Osteoblast (primary cell): ENCODE data around the gene CAPZA3. TPM values are rescaled to one million over a fixed set of nuclear protein-coding genes. Genes with fewer than 3 reads are reported as not detected.
"Not testable (repeated sequence)": the region's sequence is repeated elsewhere in the genome, so short reads cannot be mapped to it uniquely, and the experiment has no call there.

ENCODE experiments used
- DNase-seq: peaks from one replicate; pipeline ENCODE4 v3.0.0; 2011; ENCODE audit warnings: low spot score, mixed read lengths; ENCODE audit not compliant: insufficient read length; ENCODE audit errors: missing footprints
- H2AFZ ChIP-seq: 2 replicates; pipeline ENCODE4 v1.6.0; 2011; ENCODE audit warnings: mild to moderate bottlenecking, low read length
- H3K27ac ChIP-seq: 2 replicates; pipeline ENCODE4 v1.5.1; 2011; ENCODE audit warnings: mild to moderate bottlenecking, low read depth, low read length, moderate library complexity
- H3K27me3 ChIP-seq: 2 replicates; pipeline ENCODE4 v1.6.0; 2012; ENCODE audit warnings: mild to moderate bottlenecking, control low read depth, inconsistent platforms, low read length, moderate library complexity; ENCODE audit not compliant: insufficient read depth
- H3K36me3 ChIP-seq: 2 replicates; pipeline ENCODE4 v1.5.1; 2011; ENCODE audit warnings: mild to moderate bottlenecking, low read length, control low read depth, moderate library complexity; ENCODE audit not compliant: insufficient read depth
- H3K4me1 ChIP-seq: 2 replicates; pipeline ENCODE4 v1.5.1; 2011; ENCODE audit warnings: mild to moderate bottlenecking, low read length, control low read depth, moderate library complexity; ENCODE audit not compliant: insufficient read depth
- H3K4me2 ChIP-seq: 2 replicates; pipeline ENCODE4 v1.6.0; 2011; ENCODE audit warnings: mild to moderate bottlenecking, low read length; ENCODE audit not compliant: insufficient read depth
- H3K4me3 ChIP-seq: fragments of 200-600 bp; sonication (generic); 3 replicates; pipeline ENCODE4 v1.5.1; 2012; ENCODE audit warnings: mild to moderate bottlenecking, low read length, inconsistent platforms; ENCODE audit not compliant: insufficient read depth
- H3K79me2 ChIP-seq: 2 replicates; pipeline ENCODE4 v1.6.0; 2012; ENCODE audit warnings: mild to moderate bottlenecking, low read length, control low read depth, inconsistent platforms; ENCODE audit not compliant: insufficient read depth
- H3K9me3 ChIP-seq: 2 replicates; pipeline ENCODE4 v1.5.1; 2011; ENCODE audit warnings: low read depth, low read length, control low read depth
- H4K20me1 ChIP-seq: 2 replicates; pipeline ENCODE4 v1.6.0; 2012; ENCODE audit warnings: mild to moderate bottlenecking, low read length, control low read depth; ENCODE audit not compliant: insufficient read depth
- CTCF ChIP-seq: IDR thresholded peaks from 2 replicates; pipeline ENCODE4 v1.5.1; 2011; ENCODE audit warnings: mild to moderate bottlenecking, low read depth, low read length, moderate library complexity; ENCODE audit errors: extremely low read depth
- total RNA-seq: library from RNA; depleted of rRNA; stranded (reverse); fragments of >200 nt; gene quantifications from 2 replicates; pipeline ENCODE4 v1.2.3, GENCODE V29; 2012

Gene CAPZA3
- total RNA-seq, 1 donor, result not detected

- H3K79me2 ChIP-seq, result no peaks in the 10 kb centered on the region
- H2AFZ ChIP-seq, result no peak overlapping the region
- TF ChIP-seq CTCF, result no peak
- no peak for DNase-seq
- H3K36me3 ChIP-seq, result no peaks in the 10 kb centered on the region
- H3K4me1 ChIP-seq, result peaks cover 15% of the 10 kb centered on the region
- no peak overlapping the region for H3K4me2 ChIP-seq
- H3K4me3 ChIP-seq, result no peak overlapping the region
- H3K27me3 ChIP-seq, result no peaks in the 10 kb centered on the region
- H4K20me1 ChIP-seq, result no peaks in the 10 kb centered on the region
- no peaks in the 10 kb centered on the region for H3K9me3 ChIP-seq
- H3K27ac ChIP-seq, result no peak overlapping the region
These were observed 17.4 kb downstream of the CAPZA3 start for GRCh38 chr12:18755341-18755740.

GRCh38 chr12:18766479-18766878, 28.6 kb downstream of the CAPZA3 start:
- not testable (repeated sequence) for H2AFZ ChIP-seq, H3K79me2 ChIP-seq, H3K9me3 ChIP-seq, H4K20me1 ChIP-seq, H3K4me1 ChIP-seq, H3K4me3 ChIP-seq, H3K4me2 ChIP-seq, DNase-seq, H3K27me3 ChIP-seq, H3K27ac ChIP-seq, H3K36me3 ChIP-seq

GRCh38 chr12:18782827-18783226, 44.9 kb downstream of the CAPZA3 start:
- Histone ChIP-seq H3K4me3 (no peak overlapping the region), H3K27me3 (no peaks in the 10 kb centered on the region), H2AFZ (no peak overlapping the region), H3K27ac (no peak overlapping the region), H3K79me2 (no peaks in the 10 kb centered on the region), H3K4me1 (no peaks in the 10 kb centered on the region), H4K20me1 (no peaks in the 10 kb centered on the region), H3K9me3 (no peaks in the 10 kb centered on the region), H3K4me2 (no peak overlapping the region), H3K36me3 (no peaks in the 10 kb centered on the region)
- DNase-seq, result no peak
- no peak for TF ChIP-seq CTCF

GRCh38 chr12:18785465-18785864, 47.5 kb downstream of the CAPZA3 start:
- not testable (repeated sequence) for H3K36me3 ChIP-seq, H3K4me3 ChIP-seq, H4K20me1 ChIP-seq, H3K4me1 ChIP-seq, H3K9me3 ChIP-seq, H3K79me2 ChIP-seq, H3K27me3 ChIP-seq, H3K4me2 ChIP-seq, DNase-seq, H2AFZ ChIP-seq, H3K27ac ChIP-seq

Other genes with a start within 250 kb of the CAPZA3 start
- not detected in 2 replicates for gene PLCZ1, start 107 bp upstream of the CAPZA3 start, total RNA-seq